Activated T-cell treated with anti-CD3 and anti-CD28 coated beads, Interleukin-2, amount 50 U/mL, for 48 hours (primary cell): Measurements from ENCODE around the gene CA10.
A peak's percentile ranks its signal among the peaks of the same experiment; 100 is the strongest.

Experiments
- DNase-seq, 2 experiments: peaks; one replicate each; pipeline ENCODE4 v3.0.0-alpha.2; 2020

The CA10 gene

GRCh38 chr17:51946311-51946710 is 212.2 kb downstream of the CA10 start:
- DNase-seq = no peak

GRCh38 chr17:51941272-51941671 is 217.2 kb downstream of the CA10 start:
- no peak for DNase-seq

DNA sequence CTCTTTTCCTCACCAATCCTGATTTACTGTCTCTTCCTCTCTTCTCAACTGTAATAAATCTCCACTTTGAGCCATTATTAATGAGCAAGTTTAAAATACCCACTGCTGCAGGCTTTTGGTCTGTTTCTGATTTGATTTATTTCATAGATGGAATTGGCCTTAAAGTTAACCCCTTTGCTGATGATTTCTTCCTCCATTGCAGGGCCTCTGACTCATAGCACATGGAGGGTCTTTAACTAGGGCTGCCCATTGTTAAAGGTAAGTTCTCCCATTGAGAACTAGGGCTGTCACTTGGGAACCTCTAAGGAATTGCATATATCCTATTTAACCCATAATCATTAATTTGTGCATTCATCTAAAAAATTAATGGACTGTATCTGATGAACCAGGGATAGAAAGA is 221.2 kb downstream of the CA10 start:
- DNase-seq = no peak

DNA sequence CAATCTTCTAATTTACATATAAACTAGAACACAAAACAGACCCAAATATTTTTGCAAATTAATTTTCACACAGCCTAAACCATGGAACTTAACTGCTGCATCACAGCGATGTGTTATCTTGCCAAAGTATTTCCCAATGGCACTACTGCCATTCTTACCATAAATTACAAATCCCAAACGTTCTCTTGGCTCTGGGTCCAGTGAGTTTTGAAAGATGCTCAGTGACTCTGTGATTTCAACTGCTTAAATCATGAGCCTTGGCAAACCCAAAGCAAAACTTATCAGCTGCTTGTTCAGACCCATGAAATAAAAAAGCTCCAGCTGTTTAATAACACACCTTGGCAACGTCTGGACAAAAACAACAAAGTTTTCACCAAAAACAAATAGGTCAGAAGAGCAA is 223.0 kb downstream of the CA10 start:
- no peak for DNase-seq

DNA sequence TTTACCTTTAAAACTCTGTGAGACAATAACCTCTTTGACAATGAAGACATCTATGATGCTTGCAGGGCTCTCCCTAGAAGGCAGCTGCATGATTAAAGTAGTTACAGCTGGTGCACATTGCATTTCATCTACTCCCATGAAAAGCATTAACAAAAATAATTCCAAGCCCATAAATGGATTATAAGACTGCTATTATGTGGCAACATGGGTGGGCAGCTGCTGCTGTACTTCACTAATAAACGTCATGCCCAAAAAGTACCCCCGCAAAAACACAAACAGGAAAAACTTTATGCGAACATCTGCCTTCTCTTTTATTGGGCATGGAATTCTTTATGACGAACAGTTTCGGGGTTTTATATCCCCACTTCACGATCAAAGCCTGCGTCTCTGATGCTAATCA is 224.9 kb downstream of the CA10 start:
- no peak for DNase-seq

- no peak for DNase-seq
These were observed 232.1 kb downstream of the CA10 start for GRCh38 chr17:51926448-51926847.

DNA sequence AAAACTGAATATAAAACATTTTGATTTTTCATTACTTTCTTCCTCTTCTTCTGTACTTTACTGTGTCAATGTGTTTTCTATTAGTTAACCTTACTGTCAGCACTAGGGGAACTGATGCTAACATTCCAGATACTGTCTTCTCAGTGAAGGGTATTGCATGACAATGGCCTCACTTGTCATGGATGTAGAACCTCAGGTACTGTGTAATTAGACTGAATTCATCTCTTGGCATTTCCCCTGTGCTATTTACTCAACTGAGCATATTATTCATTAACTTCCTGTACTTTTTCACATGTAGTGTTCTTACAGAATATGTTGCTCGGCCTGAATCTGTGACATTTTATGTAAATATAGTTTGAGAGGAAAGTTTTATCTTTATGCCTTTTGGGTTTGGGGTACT is 237.0 kb downstream of the CA10 start:
- no peak for DNase-seq

DNA sequence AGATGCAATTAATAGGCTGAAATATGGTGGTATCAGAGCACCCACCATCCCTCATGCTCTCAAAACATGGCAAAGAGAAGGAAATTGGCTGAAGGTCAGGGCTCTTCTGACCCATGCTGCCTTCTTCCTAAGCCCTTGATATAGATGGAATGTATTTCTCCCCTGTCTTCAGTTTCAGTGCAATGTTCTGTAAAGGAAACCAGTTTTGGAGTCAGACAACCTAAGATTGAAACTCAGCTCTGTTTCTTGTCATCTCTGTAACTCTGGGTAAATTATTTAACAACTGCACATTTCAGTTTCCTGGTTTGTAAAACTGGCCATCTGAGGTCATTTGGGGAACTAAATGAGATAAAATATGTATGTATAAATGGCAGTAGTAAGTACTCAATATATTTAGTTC is 243.9 kb downstream of the CA10 start:
- DNase-seq = no peak

GRCh38 chr17:51913491-51914205 is 244.9 kb downstream of the CA10 start:
- no peak for DNase-seq

DNA sequence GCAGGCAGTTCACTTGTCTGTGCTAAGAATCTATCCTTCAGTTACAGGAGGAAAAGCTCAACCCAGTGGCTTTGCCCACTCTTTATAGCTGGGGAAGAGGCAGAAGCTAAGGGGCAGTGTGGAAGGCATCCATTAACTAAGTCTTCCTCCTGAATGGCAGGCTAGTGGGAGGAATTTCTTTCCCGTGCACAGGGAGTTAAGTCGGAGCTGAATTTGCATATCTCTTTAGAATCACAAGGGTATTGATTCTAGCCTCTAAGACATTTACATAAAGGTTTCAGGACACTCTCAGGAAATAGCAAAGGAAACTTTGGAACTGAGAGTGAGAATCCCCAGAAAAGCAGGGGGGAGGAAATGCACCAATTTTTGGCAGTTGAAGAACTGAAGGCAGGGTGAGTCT is 245.6 kb downstream of the CA10 start:
- DNase-seq = no peak

DNA sequence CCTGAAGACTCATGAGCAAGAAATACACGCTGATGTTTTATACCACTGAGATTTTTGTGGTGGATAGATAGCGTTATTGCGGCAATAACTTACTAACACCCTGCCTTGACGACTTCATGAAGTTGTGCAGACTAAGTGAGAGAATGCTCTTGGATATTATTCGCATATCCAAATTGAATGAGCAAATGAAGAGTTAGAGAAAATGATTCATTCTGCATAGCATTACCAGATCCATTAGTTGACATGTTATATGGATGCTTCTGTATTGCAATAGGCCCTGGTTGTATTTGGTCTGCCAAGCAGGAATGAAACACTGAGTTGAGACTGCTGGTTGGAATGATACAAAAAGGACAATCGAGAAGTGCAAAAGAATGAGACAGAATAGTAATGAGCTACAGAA is 247.3 kb downstream of the CA10 start:
- no peak for DNase-seq

DNA sequence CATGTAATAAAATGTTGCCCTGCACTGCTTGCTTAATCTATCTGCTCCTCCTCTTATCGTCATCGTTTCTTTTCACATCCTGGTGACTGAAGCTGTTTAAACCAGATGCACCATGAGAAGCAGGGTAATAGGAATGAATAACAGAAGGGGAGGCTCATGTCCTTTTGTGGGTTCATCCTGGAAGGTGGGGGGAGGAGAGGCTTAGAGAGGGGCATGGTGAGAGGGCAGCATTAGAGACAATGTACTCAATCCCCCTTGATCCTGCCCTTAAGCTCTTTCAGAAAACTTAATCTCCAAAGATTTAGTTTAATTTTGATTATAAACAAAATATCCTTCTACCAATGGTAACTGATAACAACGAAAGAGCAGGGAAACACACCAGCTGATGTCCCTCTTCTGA is 248.5 kb downstream of the CA10 start:
- no peak for DNase-seq

DNA sequence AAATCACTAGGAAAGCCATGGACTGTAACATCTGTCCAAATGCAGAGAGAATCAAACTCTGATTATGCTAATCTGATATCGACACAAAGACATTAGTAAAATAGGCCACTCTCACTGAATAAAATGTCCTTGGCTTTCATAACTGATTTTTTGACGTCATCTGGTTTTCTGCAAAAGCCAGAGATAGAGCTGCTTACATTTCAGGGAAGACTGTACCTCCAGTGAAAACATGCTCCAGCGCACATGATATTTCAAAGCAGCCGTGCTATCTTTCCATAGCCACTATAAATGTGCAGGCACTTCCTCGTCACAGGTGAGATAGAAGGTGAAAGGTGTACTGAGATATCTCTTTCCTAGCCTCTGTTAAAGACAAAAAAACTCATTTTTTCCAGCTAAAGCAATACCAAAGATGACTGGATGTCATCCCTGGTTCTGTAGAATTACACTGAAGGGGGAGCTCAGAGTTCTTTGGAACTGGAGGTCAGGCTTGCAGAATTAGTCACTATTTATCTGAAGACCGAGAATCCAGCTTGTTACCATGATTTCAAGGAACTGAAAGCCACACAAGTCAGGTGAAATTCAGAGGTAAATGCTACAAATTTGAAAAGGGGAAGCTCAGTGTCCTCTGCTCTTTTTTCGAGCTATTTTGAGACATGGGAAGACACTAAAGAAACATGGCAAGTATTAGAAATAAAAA is 249.5 kb downstream of the CA10 start:
- DNase-seq = no peak

GRCh38 chr17:51907041-51907440 is 251.5 kb downstream of the CA10 start:
- DNase-seq = no peak

DNA sequence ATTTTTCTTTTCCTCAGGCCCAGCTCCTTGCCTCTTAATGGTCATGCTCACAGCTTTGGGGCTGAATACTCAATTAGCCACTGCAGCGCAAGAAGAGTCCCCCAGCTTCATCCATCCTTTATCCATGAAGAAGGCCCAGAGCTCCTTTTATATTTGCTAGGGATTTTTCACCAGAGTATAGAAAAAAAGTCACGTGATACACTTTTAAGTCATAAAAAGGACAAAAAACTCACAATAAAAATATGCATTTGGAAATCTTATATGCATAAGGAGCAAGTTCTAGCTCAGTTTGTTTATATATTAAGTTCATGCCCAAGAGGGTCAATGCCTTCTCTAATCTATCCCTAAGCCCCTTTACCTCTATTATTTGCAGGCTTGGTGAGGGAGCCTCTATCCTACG is 254.1 kb downstream of the CA10 start:
- DNase-seq = no peak

DNA sequence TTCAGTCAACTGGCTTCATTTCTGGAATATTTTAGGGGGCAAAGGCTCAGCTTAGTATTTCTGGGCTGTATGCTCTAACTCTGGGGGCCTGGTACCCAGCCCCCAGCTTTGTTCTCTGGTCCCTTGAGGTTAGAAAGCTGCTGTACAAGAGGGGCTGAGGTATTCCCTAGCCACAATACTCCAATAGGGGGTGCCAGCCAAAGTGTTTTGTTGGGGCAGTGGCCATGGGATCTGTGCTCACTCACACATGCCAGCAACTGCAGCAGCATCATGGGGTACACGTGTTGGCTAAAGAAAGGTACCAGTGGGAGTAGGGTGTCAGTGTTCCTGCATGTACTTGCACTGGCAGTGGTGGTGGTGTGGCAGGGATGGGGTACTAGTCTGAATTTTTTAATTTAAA is 257.3 kb downstream of the CA10 start:
- DNase-seq = no peak

- no peak for DNase-seq
These were observed 266.6 kb downstream of the CA10 start for GRCh38 chr17:51891936-51892335.

DNA sequence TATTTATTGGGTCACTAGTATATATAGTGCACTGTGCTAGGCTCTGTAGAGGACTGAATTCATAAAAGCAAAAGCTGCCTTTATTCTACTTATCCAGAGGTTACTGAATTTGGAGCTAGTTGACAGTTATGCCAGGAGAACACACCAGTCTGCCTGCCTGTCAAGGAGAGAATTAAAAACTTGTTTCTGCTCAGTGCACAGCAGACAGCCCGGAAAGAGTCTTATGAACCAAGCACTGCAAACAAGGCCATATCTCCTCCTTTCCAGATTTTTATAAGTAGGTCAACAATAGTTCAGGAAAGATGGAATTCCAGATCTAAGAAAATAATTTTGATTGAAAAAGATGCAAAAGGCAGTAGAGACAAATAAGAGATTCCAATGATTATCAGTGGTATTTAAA is 267.8 kb downstream of the CA10 start:
- no peak for DNase-seq

DNA sequence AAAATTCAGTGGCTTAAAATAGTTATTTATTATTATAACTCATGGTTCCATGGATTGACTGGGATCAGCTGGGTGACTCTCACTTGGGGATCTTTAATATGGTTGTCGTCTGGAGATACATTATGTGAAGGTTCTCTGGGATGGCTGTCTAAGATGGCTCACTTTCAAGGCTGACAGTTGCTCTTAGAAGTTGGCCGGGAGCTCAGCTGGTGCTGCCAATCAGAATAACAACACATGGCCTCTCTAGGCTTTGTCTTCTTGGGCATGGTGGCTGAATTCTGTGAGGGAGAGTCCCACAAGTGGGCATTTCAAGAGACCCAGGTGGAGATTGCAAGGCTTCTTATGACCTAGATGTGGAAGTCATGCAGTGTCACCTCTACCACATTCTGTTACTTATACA is 269.7 kb downstream of the CA10 start:
- no peak for DNase-seq

DNA sequence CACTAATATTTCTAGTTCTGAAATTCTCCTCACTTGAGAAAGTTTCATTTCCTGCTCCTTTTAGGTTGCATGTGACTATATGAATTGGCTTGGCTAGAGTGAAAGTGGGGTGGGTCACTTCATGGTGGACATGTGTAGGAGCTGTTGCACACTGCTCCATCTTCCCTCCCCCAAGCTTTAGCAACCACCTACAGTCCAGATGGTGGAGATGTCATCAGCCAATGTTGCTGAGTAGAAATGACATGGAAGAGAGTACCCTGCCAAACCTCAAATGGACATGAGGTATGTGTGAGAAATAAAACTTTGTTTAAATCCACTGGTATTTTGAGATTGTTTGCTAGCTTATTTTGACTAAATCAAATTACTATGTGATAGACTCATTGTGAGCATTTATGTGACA is 281.5 kb downstream of the CA10 start:
- DNase-seq = no peak

DNA sequence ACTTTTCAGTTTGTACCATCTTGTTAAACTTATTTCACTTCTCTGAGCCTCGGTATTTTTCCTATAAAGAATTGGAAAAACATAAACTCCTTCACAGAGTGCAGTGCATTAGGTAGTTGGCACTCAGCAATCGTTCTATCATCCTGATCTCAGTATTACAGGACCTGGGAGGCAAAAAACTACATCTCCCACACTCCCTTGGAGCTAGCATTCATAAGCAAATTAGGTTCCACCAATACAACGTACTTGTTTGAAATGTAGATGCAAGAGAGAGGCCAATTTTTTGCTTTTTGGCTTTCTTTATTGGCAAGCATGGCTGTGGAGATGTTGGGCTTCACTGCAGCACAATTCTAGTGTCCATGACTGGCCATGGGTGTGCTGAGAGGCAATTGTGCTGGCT is 285.2 kb downstream of the CA10 start:
- DNase-seq = no peak

GRCh38 chr17:51869387-51869786 is 289.1 kb downstream of the CA10 start:
- DNase-seq = peak in 1 of 2 experiments; percentile 15

- peak; percentile 21 to 24 for DNase-seq
These were observed 297.5 kb downstream of the CA10 start for GRCh38 chr17:51860954-51861561.

- DNase-seq = no peak
These were observed 301.4 kb downstream of the CA10 start for GRCh38 chr17:51857052-51857597.
